ENCODE results near the gene COBL.

DNA sequence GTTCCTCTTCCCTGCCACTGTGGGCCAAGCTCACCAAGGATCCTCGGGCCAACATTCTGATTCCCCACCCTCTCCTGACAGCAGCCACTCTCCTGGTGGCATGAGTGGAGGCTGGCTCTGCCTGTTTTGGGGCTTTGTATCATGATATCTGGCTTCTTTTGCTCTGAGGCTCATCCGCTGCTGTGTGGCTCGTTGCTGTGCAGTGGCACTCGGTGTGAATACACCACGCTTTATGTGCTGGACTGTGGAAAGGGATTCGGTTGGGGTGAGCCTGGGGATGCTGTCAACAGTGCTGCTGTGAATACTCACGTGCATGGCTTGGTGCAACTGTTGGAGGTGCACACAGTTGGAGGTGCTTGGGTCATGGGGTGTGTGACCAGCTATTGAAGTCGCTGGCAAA, 208.5 kb downstream of the COBL start:
- TF ChIP-seq HCFC1 (IDR thresholded peaks at IDR 0.05; ENCODE audit: low read length) (no peak), CHD2 (IDR thresholded peaks at IDR 0.05; ENCODE audit: borderline replicate concordance, low read depth, low read length) (no peak), SPI1 (IDR thresholded peaks at IDR 0.05; ENCODE audit: borderline replicate concordance, insufficient read depth, low read depth, low read length) (no peak)
- TF ChIP-seq, protein P1, sequence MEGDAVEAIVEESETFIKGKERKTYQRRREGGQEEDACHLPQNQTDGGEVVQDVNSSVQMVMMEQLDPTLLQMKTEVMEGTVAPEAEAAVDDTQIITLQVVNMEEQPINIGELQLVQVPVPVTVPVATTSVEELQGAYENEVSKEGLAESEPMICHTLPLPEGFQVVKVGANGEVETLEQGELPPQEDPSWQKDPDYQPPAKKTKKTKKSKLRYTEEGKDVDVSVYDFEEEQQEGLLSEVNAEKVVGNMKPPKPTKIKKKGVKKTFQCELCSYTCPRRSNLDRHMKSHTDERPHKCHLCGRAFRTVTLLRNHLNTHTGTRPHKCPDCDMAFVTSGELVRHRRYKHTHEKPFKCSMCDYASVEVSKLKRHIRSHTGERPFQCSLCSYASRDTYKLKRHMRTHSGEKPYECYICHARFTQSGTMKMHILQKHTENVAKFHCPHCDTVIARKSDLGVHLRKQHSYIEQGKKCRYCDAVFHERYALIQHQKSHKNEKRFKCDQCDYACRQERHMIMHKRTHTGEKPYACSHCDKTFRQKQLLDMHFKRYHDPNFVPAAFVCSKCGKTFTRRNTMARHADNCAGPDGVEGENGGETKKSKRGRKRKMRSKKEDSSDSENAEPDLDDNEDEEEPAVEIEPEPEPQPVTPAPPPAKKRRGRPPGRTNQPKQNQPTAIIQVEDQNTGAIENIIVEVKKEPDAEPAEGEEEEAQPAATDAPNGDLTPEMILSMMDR (IDR thresholded peaks at IDR 0.05 in 2 of 3, conservative IDR thresholded peaks at IDR 0.05 in 1 of 3; ENCODE audit: control insufficient read depth in 2 of 3, extremely low read depth in 1 of 3, insufficient read depth in 1 of 3, low read depth in 3 of 3, low read length in 3 of 3), result no peak

All from GM12878 (cell line).